Measurements from ENCODE around the gene ZCCHC2.

The ZCCHC2 gene

DNA sequence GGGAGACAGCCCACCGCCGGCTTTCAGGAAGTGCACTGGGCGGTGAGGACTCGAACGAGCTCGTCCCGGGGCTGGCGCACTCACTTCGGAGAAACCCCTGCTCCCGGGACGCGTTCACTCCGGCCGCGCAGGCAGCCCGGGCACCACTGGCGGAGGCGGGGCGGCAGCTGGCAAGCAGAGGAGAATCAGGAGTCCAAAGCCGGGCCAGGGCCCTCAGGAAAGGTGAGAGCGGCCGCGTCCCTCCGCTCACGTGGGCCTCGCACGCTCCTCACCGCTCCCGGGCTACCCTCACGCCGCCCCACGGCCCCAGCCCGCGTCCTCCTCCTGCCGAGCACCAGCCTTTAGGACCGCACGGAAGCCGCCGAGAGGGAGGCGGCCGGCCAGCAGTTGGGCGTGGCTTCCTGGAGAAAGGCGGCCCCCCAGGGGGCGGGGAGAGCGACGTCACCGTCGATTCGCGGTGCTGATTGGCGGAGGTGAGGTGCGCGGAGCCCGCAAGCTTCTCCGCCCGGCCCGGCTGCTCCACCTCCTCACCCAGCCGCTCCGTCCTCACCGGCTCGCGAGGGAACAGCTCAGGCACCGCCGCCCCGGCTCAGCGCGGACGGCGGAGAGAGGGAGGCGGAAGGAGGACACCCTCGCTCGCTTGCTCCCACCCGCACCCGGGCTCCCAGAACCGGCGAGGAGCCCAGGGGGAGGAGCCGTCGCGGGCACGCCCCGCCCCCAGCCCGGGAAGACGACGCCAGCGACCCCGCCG is at the start of gene ZCCHC2:
TSS of gene ZCCHC2 (plus strand) at position 522 of the 751 bp plus-strand sequence. CDS start 400 bp downstream, outside the sequence.
- DNase-seq, result peak; percentile 97

DNA sequence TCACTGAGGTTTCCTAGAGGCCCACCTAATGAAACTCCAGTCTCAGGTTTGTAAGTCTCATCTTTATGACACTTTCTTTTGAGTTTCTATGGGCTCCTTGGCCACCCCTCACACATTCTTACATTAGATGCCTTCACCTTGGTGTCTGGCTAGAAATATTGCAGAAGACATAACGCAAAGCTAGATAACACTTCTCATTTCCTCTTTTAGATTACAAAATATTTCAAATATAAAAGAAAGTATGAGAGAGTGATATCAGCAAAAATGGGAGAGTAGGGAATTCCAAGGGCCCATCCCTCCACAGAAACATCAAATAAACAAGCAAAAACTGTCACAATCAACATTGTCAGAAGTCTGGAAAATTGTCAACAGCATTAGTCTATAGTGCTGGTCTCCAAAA is 43.3 kb upstream of the ZCCHC2 start:
- no peak for DNase-seq

- no peak for DNase-seq
Measured at GRCh38 chr18:62480927-62481326, 41.9 kb upstream of the ZCCHC2 start.

DNA sequence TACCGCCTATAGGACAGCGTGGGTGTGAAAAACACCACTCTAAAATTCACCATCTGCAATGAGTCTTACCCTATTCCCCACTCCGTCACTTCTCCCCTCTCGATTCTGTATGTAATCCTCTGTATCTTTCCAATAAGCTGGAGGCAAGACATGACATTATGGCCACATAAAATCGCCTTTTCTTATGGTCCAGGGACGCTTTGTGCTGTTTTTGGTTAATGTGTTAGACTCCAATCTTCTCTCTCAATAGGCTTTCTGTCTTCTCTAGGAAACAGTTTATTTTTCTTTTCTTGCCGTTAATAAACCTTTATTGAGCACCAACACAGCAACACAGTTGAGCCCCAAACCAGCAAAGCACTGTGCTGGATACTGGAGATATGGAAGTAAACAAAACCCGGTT is 37.9 kb upstream of the ZCCHC2 start:
- DNase-seq, result no peak

DNA sequence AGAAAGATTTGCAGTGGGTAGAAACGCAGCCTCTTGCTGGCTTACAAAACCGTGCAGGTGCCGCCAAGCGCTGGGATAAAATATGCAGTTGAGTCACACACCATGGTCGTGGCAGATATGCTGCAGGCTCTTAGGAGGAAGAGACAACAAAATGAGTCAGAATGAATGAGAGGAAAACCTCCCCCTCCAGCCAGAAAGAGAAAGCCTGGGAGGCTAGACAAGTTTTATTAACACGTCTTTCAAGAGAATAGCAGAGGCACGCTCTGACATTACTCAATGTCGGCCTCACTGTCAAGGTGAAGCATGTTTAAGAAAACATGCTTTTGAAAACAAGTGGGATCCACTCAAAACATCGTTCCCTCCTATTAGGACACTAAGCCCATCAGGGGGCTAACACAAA is 37.1 kb upstream of the ZCCHC2 start:
- peak; percentile 77 for DNase-seq

- peak; percentile 67 for DNase-seq
Measured at GRCh38 chr18:62486290-62486964, 36.4 kb upstream of the ZCCHC2 start.

- no peak for DNase-seq
Measured at GRCh38 chr18:62487161-62487560, 35.7 kb upstream of the ZCCHC2 start.

DNA sequence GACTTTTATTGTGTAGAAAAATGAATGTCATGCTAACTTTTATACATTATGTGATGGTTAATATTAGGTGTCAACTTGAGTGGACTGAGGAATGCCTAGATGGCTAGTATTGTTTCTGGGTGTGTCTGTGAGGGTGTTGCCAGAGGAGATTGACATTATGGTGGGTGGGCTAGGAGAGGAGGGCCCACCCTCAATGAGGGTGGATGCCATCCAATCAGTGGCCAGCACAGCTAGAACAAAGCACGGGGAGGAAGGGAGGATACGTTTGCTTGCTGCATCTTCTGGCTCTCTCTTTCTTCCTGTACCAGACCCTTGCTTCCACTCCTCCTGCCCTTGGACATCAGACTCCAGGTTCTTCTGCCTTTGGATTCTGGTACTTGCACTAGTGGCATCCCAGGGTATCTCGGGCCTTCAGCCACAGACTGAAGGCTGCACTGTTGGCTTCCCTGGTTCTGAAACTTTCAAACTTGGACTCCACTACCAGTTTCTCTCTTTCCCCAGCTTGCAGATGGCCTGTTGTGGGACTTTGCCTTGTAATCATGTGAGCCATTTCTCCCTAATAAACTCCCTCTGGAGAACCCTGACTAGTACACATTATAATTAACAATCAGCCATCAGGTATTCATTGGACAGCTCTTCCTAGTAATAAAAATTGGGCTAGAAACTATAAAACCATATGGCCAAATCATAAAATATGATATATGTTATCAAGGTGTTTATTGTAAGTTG is 31.7 kb upstream of the ZCCHC2 start:
- no peak for DNase-seq

DNA sequence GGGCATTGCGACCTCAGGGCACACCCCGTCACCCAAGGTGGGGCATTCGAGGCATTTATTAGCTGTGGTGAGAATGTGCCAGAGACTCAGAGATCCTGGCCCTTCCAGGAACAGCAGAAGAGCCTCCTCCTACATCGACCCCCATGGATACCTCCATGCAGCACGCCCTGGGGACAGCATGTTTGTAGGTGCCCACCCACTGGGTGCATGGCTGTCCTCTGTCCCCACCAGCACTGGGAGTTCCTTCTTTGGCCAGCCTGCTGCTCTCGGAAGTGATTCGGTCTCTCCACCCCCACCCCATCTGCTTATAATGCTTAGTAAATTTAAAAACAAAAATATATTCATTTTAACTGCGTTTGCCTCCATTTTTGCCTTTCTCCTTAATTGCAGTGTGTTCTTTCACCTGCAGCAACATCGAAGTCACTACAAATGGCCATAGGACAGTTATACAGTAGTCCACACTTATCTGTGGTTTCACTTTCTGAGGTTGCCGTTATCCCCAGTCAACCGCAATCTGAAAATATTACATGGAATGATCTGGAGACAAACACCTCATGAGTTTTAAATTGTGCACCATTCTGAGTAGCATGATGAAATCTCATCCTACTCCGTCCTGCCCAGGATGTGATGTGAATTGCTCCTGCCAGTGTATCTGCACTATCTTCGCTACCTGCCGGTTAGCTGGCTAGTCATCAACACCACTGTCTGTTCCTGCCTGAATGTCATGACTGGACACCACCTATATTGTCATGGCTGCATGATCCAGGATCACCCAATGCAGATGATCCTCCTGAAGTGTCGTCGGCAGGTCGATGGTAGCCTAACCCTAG is 29.6 kb upstream of the ZCCHC2 start:
- no peak for DNase-seq

DNA sequence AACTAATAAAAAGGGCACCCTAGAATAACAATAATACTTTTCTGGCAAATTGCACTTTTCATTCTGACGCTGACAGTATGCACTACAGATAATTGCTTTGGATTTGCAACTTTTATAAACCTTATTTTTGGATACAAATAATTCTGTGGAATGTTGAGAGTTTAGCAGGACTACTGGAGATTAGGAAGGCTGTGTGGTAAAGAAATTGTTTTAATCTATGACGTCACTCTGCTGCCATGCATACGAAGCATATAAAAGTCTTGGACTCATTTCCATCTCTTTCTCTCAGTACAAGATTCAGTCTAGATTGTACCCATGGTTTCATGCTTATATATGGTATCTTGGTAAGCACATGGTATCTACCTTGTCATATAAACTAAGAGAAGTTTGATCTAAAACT is 28.1 kb upstream of the ZCCHC2 start:
- DNase-seq, result no peak

DNA sequence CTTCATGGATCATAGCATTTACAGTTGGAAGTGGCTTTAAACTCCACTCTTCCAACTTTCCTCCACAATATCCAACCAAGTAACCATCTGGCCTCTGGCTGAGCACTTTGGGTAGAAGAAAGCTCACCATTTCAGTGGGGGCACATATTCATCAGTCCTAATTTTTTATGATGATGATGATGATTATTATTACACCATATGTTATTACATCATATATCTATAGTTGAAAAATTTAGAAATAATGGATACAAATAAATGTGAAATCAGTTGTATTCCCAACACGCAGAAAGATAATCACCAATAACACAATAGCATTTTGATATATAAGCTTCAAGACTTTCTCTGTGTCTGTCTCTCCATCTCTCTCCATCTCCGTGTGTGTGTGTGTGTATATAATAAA is 26.6 kb upstream of the ZCCHC2 start:
- DNase-seq, result no peak

DNA sequence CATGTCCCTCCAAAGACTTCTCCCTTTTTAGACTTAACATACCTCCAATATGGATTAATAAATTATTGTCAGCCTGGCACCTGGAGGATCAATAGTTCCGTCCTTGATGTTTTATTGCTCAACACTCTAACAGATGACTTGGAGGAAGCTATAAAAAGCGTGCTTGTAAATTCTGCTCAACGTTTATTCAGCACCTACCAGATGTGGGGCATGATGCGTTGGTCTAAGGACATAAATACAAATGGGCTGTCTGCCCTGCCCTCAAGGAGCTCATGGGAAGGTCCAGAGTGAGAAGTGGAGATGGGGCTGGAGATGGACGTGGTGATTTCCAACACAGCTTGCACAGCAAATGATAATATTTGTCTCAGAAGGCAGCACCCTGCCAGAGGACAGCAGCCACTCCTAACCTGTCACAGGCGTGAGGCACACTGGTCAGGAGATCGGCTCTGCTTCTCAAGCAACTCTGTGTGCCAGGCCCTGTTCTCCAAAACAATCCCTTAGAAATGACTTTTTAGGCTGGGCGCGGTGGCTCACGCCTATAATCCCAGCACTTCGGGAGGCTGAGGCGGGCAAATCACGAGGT is 25.5 kb upstream of the ZCCHC2 start:
- no peak for DNase-seq

DNA sequence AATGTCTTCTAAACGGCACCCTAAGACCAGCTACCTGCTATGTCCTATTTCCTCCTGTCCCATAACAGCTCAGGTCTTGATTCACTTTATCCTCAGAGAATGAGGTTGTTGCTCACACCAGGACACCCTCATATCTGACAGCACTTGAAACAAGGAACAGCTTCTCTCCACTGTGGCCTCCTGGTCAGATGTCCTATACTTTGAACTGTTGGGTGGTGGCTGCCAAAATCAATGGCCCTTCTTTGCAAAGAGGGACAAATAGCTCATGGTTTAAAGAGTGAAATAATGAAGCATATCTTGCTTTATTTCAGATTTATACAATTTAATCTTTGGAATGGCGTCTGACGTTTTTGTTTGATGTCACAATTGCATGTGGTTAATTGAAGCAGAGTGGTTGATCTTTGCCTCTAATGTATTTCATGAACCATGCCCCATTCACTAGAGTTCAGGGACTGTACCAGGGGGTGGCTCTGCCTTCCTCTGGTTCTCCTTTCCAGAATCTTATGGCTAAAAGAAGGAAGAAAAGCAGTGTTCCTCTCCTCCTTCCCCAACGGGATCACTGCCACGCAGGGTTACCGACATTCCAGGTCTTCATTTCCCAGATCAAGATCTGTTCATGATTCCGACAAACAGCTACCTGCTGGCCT is 24.1 kb upstream of the ZCCHC2 start:
- DNase-seq, result no peak

DNA sequence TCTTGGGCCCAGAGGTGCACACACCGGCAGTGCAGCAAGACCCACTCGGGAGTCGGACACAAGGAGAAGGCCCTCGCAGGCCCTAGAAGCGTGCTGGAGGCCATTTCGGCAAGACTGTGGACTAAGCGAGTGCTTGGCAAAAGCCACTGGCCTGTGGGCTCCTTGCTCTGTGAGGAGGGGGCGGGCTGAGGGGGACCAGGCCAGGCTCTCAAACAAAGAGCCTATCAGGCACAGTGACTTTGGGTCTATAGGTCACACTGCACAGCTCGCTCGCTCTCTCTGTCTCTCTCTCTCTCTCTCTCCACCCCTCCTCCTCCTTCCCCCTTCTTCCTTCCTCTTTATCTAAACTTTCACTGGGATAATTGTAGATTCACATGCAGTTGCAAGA is 23.6 kb upstream of the ZCCHC2 start:
- DNase-seq, result no peak

- no peak for DNase-seq
Measured at GRCh38 chr18:62500174-62500573, 22.7 kb upstream of the ZCCHC2 start.

GRCh38 chr18:62500966-62501591 is 21.7 kb upstream of the ZCCHC2 start:
- DNase-seq, result no peak

DNA sequence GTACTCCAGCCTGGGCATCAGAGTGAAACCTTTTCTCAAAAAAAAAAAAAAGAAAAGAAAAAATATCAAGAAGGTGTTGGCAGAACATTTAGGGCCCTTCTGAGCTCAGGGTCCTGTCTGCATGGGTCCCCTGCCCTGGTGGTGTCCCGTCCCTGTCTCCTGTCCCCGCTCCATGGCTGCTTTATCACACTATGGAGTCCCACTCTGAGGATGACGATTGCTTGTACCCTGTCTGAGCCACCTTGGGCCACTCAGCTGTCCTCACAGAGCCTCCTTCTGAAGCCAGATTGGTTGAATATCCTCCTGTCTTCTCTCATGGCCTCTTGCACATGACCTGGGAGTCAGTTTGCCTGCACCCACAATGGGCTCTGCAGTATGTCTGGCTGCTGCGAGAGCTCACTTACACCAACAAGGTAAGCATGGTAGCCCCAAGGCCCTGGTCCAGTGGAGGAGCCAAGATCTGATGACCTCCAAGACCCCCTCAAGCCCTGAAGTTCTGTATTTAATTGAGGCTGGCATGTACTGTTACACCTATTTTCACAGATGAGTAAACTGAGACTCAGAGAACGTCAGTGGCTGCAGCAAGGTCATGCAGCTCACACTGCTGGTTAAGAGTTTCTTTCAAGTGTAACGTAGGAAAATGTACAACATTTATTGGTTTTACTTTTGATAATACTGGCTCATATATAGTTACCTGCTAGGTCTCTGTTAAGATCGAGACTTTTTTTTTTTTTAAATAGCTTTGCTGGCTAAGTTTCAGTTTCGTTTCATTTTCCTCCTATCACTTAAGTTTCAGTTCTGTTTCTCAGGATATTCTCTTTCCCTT is 16.9 kb upstream of the ZCCHC2 start:
- no peak for DNase-seq

- no peak for DNase-seq
Measured at GRCh38 chr18:62506495-62507143, 16.2 kb upstream of the ZCCHC2 start.

GRCh38 chr18:62509779-62510178 is 13.0 kb upstream of the ZCCHC2 start:
- DNase-seq, result no peak

DNA sequence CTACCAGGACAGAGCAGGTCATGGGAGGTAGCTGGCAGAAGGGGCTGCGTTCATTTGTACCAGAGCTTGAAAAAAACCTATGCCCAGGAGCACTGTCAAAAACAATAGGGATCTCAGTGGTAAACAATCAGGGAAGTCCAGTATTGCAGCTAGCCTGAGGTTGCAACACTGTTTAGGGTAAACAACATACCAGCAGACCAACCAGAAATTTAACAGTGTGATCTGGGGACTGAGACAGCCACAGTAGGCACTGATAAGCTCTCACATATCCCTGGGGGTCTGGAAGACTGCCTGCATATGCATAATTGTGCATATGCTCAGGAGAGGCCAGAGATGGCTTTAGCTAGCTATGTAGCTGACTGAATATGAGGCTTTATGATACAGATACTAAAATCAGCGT is 12.0 kb upstream of the ZCCHC2 start:
- DNase-seq, result no peak

Measured in fibroblast of skin of right biceps (primary cell).